ENCODE measurements around the gene RAD51C. TPM values are rescaled to one million over a fixed set of nuclear protein-coding genes. Genes with fewer than 3 reads are reported as not detected.
A peak's percentile ranks its signal among the peaks of the same experiment; 100 is the strongest.

RAD51C gene
- total RNA-seq, 1 donor, result 25.9 TPM

DNA sequence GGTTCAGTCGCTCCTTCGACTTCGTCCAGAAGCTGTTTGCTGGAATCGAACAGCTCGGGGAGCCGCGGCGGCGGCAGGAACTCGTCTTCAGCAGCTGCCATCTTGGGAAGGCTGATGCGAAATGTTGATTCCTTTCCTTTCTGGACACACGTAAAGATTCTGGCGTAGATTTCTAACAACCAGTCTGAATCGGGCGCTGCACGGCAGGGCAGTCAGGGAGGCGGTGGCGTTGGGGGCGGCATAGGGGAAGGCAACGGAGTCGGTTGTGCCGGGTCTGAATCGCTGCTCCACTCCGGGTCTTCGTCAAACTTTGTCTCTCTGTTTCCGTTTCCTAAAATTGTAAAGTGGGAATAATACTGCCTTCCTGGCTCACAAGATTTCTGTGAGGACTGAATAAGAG lies 30.9 kb upstream of the RAD51C start:
- DNase-seq (ENCODE audit: low read depth), result no peak
- TF ChIP-seq CTCF (IDR thresholded peaks at IDR 0.05; ENCODE audit: insufficient read depth, low read depth, low read length), result no peak
- H3K4me3 ChIP-seq (ENCODE audit: low read depth, low read length), result peak overlapping the region; percentile 27

DNA sequence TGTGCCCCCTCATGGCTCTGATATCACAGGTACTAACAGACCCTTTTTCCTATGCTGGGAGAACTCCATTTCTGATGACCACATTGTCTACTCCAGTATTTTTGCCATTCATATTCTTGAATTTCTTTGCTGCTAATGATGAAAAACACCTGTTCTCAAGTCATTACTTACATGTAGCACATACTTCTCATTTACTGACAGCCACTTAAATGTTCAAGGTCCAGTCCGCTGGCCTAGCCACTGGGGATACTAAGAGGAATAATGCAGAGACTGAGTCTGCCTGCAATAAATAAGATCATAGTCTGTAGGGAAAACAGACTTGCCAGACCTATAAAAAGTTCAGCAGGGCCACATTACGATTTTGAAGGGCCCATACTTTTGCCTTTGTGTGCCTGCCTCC lies 28.1 kb upstream of the RAD51C start:
- no peak for DNase-seq (ENCODE audit: low read depth)
- TF ChIP-seq CTCF (IDR thresholded peaks at IDR 0.05; ENCODE audit: insufficient read depth, low read depth, low read length), result no peak
- H3K4me3 ChIP-seq (ENCODE audit: low read depth, low read length), result no peak overlapping the region

DNA sequence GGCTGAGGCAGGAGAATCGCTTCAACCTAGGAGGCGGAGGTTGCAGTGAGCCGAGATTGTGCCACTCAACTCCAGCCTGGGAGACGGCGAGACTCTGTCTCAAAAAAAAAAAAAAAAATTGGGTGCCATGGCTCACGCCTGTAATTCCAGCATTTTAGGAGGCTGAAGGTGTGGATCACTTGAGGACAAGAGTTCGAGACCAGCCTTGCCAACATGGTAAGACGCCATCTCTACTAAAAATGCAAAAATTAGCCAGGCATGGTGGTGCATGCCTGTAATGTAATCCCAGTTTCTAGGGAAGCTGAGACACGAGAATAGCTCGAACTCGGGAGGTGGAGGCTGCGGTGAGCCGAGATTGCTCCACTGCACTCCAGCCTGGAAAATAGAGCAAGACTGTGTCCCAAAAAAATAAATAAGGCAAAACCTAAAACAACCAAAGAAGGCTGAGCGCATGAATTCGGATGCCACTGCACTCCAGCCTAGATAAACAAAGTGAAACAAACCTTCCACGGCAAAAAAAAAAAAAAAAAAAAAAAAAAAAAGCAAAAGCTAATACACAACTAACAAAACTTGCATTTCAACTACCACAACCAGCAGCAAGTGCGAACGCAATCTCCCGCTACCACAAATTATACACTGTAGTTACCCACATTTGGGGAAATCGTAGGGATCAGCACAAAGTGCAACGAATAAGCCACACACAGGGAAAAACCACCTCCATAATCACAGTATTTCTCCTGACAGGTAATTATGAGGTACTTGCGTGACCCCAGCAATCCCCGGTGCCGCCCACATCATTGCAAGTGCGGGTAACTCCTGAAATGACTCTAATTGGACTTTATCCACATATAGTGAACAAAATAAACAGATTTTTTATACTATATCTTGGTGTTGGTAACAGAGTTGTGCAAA lies 26.2 kb upstream of the RAD51C start:
- no peak for TF ChIP-seq CTCF (IDR thresholded peaks at IDR 0.05; ENCODE audit: insufficient read depth, low read depth, low read length)
- peak overlapping the region; percentile 20 for H3K4me3 ChIP-seq (ENCODE audit: low read depth, low read length)
- no peak for DNase-seq (ENCODE audit: low read depth)

- H3K4me3 ChIP-seq (ENCODE audit: low read depth, low read length), result peak overlapping the region; percentile 37
- TF ChIP-seq CTCF (IDR thresholded peaks at IDR 0.05; ENCODE audit: insufficient read depth, low read depth, low read length), result no peak
- peak; percentile 73 for DNase-seq (ENCODE audit: low read depth)
Measured at GRCh38 chr17:58666858-58667267, 25.5 kb upstream of the RAD51C start.

- no peak for DNase-seq (ENCODE audit: low read depth)
Measured at GRCh38 chr17:58667934-58668597, 24.3 kb upstream of the RAD51C start.

DNA sequence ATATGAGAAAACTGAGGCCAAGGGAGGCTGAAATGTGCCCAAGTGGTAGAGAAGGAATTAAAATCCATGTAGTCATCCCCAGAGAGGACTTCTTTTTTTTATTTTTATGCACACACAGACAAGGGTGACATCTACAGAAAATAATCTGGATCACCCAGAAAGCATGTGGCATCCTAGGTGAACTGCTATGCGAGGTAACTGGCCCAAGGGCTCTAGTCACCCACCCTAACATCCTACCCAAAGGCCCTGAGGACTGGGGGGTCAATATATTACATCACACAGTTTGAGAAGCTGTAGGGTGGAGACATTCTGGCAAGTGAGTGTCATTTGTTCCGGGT lies 23.8 kb upstream of the RAD51C start:
- H3K4me3 ChIP-seq (ENCODE audit: low read depth, low read length), result no peak overlapping the region
- no peak for TF ChIP-seq CTCF (IDR thresholded peaks at IDR 0.05; ENCODE audit: insufficient read depth, low read depth, low read length)
- DNase-seq (ENCODE audit: low read depth), result no peak

More at GRCh38 chr17:58667934-58668597, 24.3 kb upstream of the RAD51C start:
- no peak overlapping the region for H3K4me3 ChIP-seq (ENCODE audit: low read depth, low read length)
- no peak for TF ChIP-seq CTCF (IDR thresholded peaks at IDR 0.05; ENCODE audit: insufficient read depth, low read depth, low read length)
